ENCODE results near the gene S1PR4. TPM values are rescaled to one million over a fixed set of nuclear protein-coding genes. Genes with fewer than 3 reads are reported as not detected.
A peak's percentile ranks its signal among the peaks of the same experiment; 100 is the strongest.

S1PR4 gene
- total RNA-seq, 1 donor from 2014 or later: not detected

GRCh38 chr19:3160219-3160618 is 18.4 kb upstream of the S1PR4 start:
- H3K9me3 Mint-ChIP-seq: no peaks in the 10 kb centered on the region
- peaks cover 6% of the 10 kb centered on the region for H3K4me1 Mint-ChIP-seq (ENCODE audit: unreplicated experiment)
- H3K27me3 Mint-ChIP-seq: peaks cover 18% of the 10 kb centered on the region
- no peak overlapping the region for H3K4me3 Mint-ChIP-seq
- H3K27ac Mint-ChIP-seq: no peak overlapping the region
- DNase-seq (ENCODE audit: extremely low spot score, unreplicated experiment): no peak
- H3K36me3 Mint-ChIP-seq: no peaks in the 10 kb centered on the region
- TF ChIP-seq CTCF (conservative IDR thresholded peaks at IDR 0.05): no peak

GRCh38 chr19:3161453-3161852 is 17.1 kb upstream of the S1PR4 start:
- Mint-ChIP-seq H3K4me3 (no peak overlapping the region), H3K9me3 (no peaks in the 10 kb centered on the region), H3K27me3 (peaks cover 20% of the 10 kb centered on the region), H3K4me1 (ENCODE audit: unreplicated experiment) (peaks cover 6% of the 10 kb centered on the region), H3K27ac (no peak overlapping the region), H3K36me3 (no peaks in the 10 kb centered on the region)
- no peak for DNase-seq (ENCODE audit: extremely low spot score, unreplicated experiment)
- no peak for TF ChIP-seq CTCF (conservative IDR thresholded peaks at IDR 0.05)

GRCh38 chr19:3162418-3163229 is 15.9 kb upstream of the S1PR4 start:
- Mint-ChIP-seq H3K4me3 (no peak overlapping the region), H3K9me3 (no peaks in the 10 kb centered on the region)
- DNase-seq (ENCODE audit: extremely low spot score, unreplicated experiment): no peak

GRCh38 chr19:3163230-3163886 is 15.2 kb upstream of the S1PR4 start:
- H3K27me3 Mint-ChIP-seq: peaks cover 15% of the 10 kb centered on the region
- peak; percentile 95 for TF ChIP-seq CTCF (conservative IDR thresholded peaks at IDR 0.05)
- H3K4me1 Mint-ChIP-seq (ENCODE audit: unreplicated experiment): peaks cover 6% of the 10 kb centered on the region
- H3K9me3 Mint-ChIP-seq: no peaks in the 10 kb centered on the region
- H3K36me3 Mint-ChIP-seq: no peaks in the 10 kb centered on the region
- DNase-seq (ENCODE audit: extremely low spot score, unreplicated experiment): peak; percentile 74
- H3K27ac Mint-ChIP-seq: peak overlapping the region; percentile 61
- peak overlapping the region; percentile 59 for H3K4me3 Mint-ChIP-seq

More at GRCh38 chr19:3162418-3163229, 15.9 kb upstream of the S1PR4 start:
- Mint-ChIP-seq H3K36me3 (no peaks in the 10 kb centered on the region), H3K4me1 (ENCODE audit: unreplicated experiment) (peaks cover 6% of the 10 kb centered on the region), H3K27me3 (peaks cover 15% of the 10 kb centered on the region), H3K27ac (no peak overlapping the region)
- no peak for TF ChIP-seq CTCF (conservative IDR thresholded peaks at IDR 0.05)

GRCh38 chr19:3163943-3164342 is 14.6 kb upstream of the S1PR4 start:
- peaks cover 15% of the 10 kb centered on the region for H3K27me3 Mint-ChIP-seq
- no peaks in the 10 kb centered on the region for H3K9me3 Mint-ChIP-seq
- DNase-seq (ENCODE audit: extremely low spot score, unreplicated experiment): no peak
- TF ChIP-seq CTCF (conservative IDR thresholded peaks at IDR 0.05): no peak
- no peaks in the 10 kb centered on the region for H3K36me3 Mint-ChIP-seq
- H3K4me3 Mint-ChIP-seq: no peak overlapping the region
- peaks cover 6% of the 10 kb centered on the region for H3K4me1 Mint-ChIP-seq (ENCODE audit: unreplicated experiment)
- no peak overlapping the region for H3K27ac Mint-ChIP-seq

Measured in type B pancreatic cell (in vitro differentiated cells).